KMS-11 (cell line): ENCODE results near the gene IGFBP2.

Experiments
- H2AFZ ChIP-seq: fragments of 200-600 bp; sonication (generic); 2 replicates; pipeline ENCODE4 v1.6.1; 2016; ENCODE audit warnings: antibody characterized with exemption, mixed run types, low read depth
- H3K27ac ChIP-seq: fragments of 200-600 bp; sonication (generic); 2 replicates; pipeline ENCODE4 v1.6.1; 2016; ENCODE audit warnings: mild to moderate bottlenecking, mixed run types
- H3K27me3 ChIP-seq: fragments of 200-600 bp; sonication (generic); 2 replicates; pipeline ENCODE4 v1.6.1; 2017; ENCODE audit warnings: mild to moderate bottlenecking, low read depth, mixed run types, moderate library complexity; ENCODE audit not compliant: insufficient read depth
- H3K36me3 ChIP-seq: fragments of 200-600 bp; sonication (generic); 2 replicates; pipeline ENCODE4 v1.6.1; 2017; ENCODE audit warnings: mild to moderate bottlenecking, mixed run types; ENCODE audit not compliant: insufficient read depth
- H3K4me1 ChIP-seq: fragments of 200-600 bp; sonication (generic); 2 replicates; pipeline ENCODE4 v1.6.1; 2016; ENCODE audit warnings: mild to moderate bottlenecking, low read depth, mixed run types; ENCODE audit not compliant: poor library complexity, severe bottlenecking
- H3K4me2 ChIP-seq: fragments of 200-600 bp; sonication (generic); 2 replicates; pipeline ENCODE4 v1.7.0; 2016; ENCODE audit warnings: mild to moderate bottlenecking, mixed run types
- H3K4me3 ChIP-seq: fragments of 200-600 bp; sonication (generic); IDR thresholded peaks from 2 replicates; pipeline ENCODE4 v1.6.1; 2017; ENCODE audit warnings: low read depth, low read length, mixed read lengths; ENCODE audit not compliant: insufficient read depth
- H3K79me2 ChIP-seq: fragments of 200-600 bp; sonication (generic); 2 replicates; pipeline ENCODE4 v1.6.1; 2016; ENCODE audit warnings: low read depth, mixed run types; ENCODE audit not compliant: insufficient read depth
- H3K9ac ChIP-seq: fragments of 200-600 bp; sonication (generic); 2 replicates; pipeline ENCODE4 v1.6.1; 2016; ENCODE audit warnings: mild to moderate bottlenecking, mixed run types
- H4K20me1 ChIP-seq: fragments of 200-600 bp; sonication (generic); 2 replicates; pipeline ENCODE4 v1.6.1; 2016; ENCODE audit warnings: mild to moderate bottlenecking, mixed run types; ENCODE audit not compliant: insufficient read depth
- CTCF ChIP-seq: fragments of 200-600 bp; sonication (generic); conservative IDR thresholded peaks from 2 replicates; pipeline ENCODE4 v1.6.1; 2017; ENCODE audit warnings: low read depth, mild to moderate bottlenecking, antibody characterized with exemption, low read length, moderate library complexity, mixed read lengths

IGFBP2 gene, protein sequence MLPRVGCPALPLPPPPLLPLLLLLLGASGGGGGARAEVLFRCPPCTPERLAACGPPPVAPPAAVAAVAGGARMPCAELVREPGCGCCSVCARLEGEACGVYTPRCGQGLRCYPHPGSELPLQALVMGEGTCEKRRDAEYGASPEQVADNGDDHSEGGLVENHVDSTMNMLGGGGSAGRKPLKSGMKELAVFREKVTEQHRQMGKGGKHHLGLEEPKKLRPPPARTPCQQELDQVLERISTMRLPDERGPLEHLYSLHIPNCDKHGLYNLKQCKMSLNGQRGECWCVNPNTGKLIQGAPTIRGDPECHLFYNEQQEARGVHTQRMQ

GRCh38 chr2:216632952-216633615, at the start of gene IGFBP2:
Gene IGFBP2, plus strand, starts transcription at chr2:216633420. Its CDS starts 104 bp downstream, at chr2:216633524.
- H3K79me2 ChIP-seq, result no peaks in the 10 kb centered on the region
- H3K36me3 ChIP-seq, result no peaks in the 10 kb centered on the region
- no peak within 1 kb of the TSS for H3K4me3 ChIP-seq
- H3K4me1 ChIP-seq, result no peaks in the 10 kb centered on the region
- no peak for TF ChIP-seq CTCF
- no peak within 1 kb of the TSS for H2AFZ ChIP-seq
- no peak within 1 kb of the TSS for H3K9ac ChIP-seq
- H3K4me2 ChIP-seq, result no peak within 1 kb of the TSS
- H4K20me1 ChIP-seq, result no peaks in the 10 kb centered on the region
- H3K27me3 ChIP-seq, result no peaks in the 10 kb centered on the region
- H3K27ac ChIP-seq, result no peak within 1 kb of the TSS

- Histone ChIP-seq H3K79me2 (no peaks in the 10 kb centered on the region), H3K4me3 (no peak overlapping the region), H3K36me3 (no peaks in the 10 kb centered on the region), H4K20me1 (no peaks in the 10 kb centered on the region), H2AFZ (no peak overlapping the region), H3K27me3 (no peaks in the 10 kb centered on the region), H3K9ac (no peak overlapping the region), H3K27ac (no peak overlapping the region), H3K4me1 (no peaks in the 10 kb centered on the region), H3K4me2 (no peak overlapping the region)
- no peak for TF ChIP-seq CTCF
Measured at GRCh38 chr2:216583606-216584005, 49.6 kb upstream of the IGFBP2 start.

GRCh38 chr2:216584112-216584511, 49.1 kb upstream of the IGFBP2 start:
- Histone ChIP-seq H3K4me3 (no peak overlapping the region), H4K20me1 (no peaks in the 10 kb centered on the region), H2AFZ (no peak overlapping the region), H3K27ac (no peak overlapping the region), H3K27me3 (no peaks in the 10 kb centered on the region), H3K79me2 (no peaks in the 10 kb centered on the region), H3K4me1 (no peaks in the 10 kb centered on the region), H3K36me3 (no peaks in the 10 kb centered on the region), H3K4me2 (no peak overlapping the region), H3K9ac (no peak overlapping the region)
- no peak for TF ChIP-seq CTCF

GRCh38 chr2:216585441-216585840, 47.8 kb upstream of the IGFBP2 start:
- no peak overlapping the region for H3K9ac ChIP-seq
- no peak for TF ChIP-seq CTCF
- H3K36me3 ChIP-seq, result no peaks in the 10 kb centered on the region
- H3K79me2 ChIP-seq, result no peaks in the 10 kb centered on the region
- H3K4me1 ChIP-seq, result no peaks in the 10 kb centered on the region
- no peak overlapping the region for H3K4me2 ChIP-seq
- no peaks in the 10 kb centered on the region for H4K20me1 ChIP-seq
- no peaks in the 10 kb centered on the region for H3K27me3 ChIP-seq
- no peak overlapping the region for H2AFZ ChIP-seq
- no peak overlapping the region for H3K27ac ChIP-seq
- H3K4me3 ChIP-seq, result no peak overlapping the region
